ENCODE data around the gene LCOR.

Gene LCOR

DNA sequence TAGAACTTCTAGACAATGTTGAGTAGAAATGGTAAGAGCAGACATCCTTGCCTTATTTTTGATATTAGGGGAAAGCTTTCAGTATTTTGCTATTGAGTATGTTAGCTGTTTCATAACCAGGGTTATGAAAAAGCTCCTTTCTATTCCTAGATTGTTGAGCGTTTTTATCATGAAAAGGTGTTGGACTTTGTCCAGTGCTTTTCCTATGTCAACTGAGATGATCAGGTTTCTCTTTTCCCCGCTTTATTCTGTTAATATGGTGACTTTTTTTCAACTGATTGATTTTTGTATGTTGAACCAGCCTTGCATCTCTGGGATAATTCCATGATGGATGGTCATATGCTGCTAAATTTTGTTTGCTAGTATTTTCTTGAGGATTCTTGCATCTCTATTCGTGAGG lies 58.5 kb downstream of the LCOR start:
- DNase-seq = no peak

GRCh38 chr10:96891840-96892239 lies 59.7 kb downstream of the LCOR start:
- no peak for DNase-seq

GRCh38 chr10:96895662-96896424 lies 63.7 kb downstream of the LCOR start:
- no peak for DNase-seq

DNA sequence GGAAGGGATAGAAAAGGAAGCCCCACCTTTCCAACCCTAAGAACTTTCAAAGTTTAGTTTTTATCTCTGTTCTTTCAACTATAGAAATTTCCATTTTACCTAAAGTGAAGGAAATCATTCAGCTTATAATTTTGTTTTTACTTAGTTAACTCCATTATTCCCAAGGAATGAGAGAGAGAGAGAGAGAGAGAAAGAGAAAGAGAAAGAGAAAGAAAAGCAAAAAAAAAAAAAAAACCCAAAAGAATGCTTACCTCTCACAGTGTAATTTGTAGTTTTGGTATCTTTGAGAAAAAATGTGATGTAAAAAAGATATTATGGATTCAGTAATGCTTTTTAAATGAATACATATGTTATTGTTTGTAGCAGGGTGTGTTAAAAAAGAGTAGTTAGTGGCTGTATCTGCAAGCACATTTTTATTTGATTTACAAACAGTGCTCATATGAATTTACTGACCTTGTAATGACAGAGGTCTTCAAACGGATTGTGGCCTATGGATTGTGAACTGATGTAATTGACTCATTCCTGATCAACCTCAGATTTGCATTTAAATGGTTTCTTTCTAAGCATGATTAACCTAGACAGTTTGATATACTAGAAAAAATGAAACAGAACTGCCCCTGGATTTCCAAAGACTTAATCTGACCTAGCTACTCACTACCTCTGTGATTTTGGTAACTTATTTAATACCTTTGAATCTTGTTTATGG lies 64.9 kb downstream of the LCOR start:
- no peak for DNase-seq

- no peak for DNase-seq
Observed at GRCh38 chr10:96902117-96902516, 70.0 kb downstream of the LCOR start.

DNA sequence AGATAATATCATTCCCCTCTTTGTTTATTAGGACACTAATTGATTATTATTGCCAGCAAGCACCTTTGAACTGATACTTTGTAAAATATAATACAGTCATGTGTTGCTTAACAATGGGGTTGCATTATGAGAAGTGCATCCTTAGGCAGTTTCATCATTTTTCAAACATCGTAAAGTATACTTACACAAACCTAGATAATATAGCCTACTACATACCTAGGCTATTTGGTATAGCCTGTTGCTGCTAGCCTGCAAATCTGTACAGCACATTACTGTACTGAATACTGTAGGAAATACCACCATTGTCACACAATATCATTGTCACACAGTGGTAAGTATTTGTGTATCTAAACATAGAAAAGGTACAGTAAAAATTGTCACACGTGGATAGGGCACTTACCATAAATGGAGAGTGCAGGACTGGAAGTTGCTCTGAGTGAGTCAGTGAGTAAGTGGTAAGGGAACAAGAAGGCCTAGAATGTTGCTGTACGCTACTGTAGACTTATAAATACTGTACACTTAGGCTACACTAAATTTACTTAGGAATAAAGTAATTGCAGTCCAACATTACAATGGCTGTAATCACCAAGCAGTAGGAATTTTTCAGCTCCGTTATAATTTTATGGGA lies 70.7 kb downstream of the LCOR start:
- DNase-seq = no peak

DNA sequence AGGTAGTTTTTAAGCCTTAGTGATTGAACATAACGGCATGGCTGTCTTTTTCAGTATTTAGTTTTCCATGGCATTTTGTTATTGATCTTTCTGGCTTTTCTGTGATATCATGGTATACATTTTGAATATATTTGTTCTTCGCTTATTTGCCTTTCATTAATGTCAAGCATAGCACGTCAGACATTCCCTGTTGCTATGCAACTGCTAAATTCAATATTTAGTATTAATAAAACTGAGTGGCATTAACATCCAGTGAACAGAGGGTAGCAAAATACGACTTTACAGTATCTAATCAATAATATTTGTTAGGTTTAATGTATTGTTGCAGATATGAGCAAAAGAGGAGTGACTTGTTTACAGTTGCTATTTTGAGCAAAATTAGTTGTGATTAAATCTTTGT lies 72.5 kb downstream of the LCOR start:
- no peak for DNase-seq

GRCh38 chr10:96906864-96907263 lies 74.8 kb downstream of the LCOR start:
- no peak for DNase-seq

GRCh38 chr10:96910488-96911395 lies 78.6 kb downstream of the LCOR start:
- no peak for DNase-seq

DNA sequence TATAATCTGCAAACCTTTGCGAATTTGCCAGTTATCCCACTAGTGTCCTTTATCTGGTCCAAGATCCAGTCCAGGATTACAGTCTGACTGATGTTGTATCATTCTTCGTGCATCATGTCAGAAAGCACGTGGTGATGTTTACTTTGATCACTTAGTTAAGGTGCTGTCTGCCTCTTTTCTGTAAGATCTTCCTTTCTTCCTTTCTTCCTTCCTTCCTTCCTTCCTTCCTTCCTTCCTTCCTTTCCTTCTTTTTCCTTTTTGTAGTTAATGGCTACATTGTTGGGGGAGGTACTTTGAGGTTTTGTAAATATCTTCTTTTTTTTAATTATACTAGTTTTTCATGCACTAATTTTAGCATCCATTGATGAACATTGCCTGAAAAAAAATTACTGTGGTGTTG lies 80.3 kb downstream of the LCOR start:
- no peak for DNase-seq

GRCh38 chr10:96913906-96914305 lies 81.8 kb downstream of the LCOR start:
- no peak for DNase-seq

DNA sequence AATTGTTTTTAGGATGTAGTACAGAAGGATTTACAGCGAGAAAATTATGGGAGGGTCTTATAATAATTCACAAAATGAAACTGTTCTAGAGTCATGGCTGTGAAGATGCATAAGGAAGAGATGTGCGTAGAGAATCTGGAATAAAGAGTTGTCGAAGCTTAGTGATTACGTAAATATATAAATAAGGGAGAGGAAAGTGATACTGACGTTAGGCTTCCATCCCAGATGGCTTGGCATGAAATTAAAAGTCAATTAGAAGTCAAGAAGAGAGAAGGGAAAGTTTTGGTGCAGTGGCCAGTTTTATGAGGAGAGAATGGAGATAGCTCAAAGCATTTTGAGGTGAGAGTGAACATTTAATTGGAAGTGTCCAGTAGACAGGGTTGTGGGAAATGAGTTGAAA lies 85.5 kb downstream of the LCOR start:
- no peak for DNase-seq

- no peak for DNase-seq
Observed at GRCh38 chr10:96918214-96919002, 86.3 kb downstream of the LCOR start.

GRCh38 chr10:96919785-96920430 lies 87.8 kb downstream of the LCOR start:
- no peak for DNase-seq

DNA sequence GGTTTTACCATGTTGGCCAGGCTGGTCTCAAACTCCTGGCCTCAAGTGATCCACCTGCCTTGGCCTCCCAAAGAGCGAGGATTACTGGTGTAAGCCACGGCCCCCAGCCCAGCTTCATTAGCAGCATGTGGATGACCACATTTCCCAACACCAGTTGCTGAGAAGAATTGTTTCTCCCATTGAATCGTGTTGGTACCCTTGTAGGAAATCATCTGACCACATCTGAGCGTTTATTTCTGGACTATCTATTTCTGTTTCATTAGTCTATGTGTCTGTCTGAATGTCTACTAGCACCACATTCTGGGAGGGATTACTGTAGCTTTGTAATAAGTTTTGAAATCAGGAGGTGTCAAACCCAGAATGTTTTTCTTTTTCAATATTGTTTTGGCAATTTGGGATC lies 89.6 kb downstream of the LCOR start:
- no peak for DNase-seq

DNA sequence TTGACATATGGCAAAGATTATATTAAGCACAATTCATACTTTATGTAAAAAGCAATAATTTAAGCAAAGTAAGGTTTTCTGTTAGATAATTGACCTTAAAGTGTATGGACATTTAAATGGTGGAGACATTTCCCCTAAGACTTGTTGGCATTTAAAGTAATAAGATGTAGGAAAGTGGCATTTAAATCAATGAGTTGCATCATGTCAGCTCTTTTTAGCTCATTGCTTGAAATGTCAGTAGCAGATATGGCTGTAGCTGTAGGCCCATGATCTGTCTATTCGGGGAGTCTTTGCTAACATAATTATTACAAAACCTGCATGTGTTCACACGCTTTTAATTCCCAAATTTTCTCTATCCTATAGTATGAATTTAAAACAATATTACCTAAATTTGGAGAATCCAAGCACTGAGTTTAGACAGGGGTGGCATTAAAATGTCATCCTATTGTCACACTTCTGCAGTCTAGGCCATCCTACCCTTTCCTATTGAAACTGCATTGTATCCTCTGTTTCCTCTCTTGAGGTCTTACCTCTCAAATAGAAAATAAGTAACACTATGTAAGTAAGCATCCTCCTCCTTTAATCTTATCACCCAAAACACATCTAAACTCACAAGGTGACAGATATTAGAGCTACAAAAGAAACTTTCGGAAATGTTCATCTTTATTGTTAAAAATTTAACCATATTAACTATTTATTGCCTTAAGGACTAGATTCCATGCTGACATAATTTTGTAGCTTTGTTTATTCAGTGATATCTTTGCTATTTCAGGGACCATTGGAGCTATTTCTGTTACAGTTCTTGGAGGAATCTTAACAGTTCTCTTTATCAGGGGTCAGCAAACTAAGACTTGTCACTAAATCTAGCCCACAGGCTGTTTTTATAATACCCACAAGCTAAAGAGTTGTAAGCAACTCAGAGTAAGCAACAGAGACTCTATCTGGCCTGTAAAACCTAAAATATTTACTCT lies 91.2 kb downstream of the LCOR start:
- DNase-seq = no peak

- no peak for DNase-seq
Observed at GRCh38 chr10:96924861-96925260, 92.8 kb downstream of the LCOR start.

GRCh38 chr10:96930469-96930868 lies 98.4 kb downstream of the LCOR start:
- no peak for DNase-seq

- DNase-seq = no peak
Observed at GRCh38 chr10:96935148-96935547, 103.0 kb downstream of the LCOR start.

GRCh38 chr10:96935810-96936209 lies 103.7 kb downstream of the LCOR start:
- DNase-seq = no peak

Measured in activated gamma-delta T cell treated with Interleukin-2 at 50 U/mL for 16 hours (primary cell).